Activated naive CD4-positive, alpha-beta T cell treated with anti-CD3 and anti-CD28 coated beads, Interleukin-2, amount 50 U/mL, for 16 hours (primary cell): ENCODE data around the gene TTLL10.

Experiments used
- DNase-seq: peaks from one replicate; pipeline ENCODE4 v3.0.0-alpha.2; 2020

The TTLL10 gene

DNA sequence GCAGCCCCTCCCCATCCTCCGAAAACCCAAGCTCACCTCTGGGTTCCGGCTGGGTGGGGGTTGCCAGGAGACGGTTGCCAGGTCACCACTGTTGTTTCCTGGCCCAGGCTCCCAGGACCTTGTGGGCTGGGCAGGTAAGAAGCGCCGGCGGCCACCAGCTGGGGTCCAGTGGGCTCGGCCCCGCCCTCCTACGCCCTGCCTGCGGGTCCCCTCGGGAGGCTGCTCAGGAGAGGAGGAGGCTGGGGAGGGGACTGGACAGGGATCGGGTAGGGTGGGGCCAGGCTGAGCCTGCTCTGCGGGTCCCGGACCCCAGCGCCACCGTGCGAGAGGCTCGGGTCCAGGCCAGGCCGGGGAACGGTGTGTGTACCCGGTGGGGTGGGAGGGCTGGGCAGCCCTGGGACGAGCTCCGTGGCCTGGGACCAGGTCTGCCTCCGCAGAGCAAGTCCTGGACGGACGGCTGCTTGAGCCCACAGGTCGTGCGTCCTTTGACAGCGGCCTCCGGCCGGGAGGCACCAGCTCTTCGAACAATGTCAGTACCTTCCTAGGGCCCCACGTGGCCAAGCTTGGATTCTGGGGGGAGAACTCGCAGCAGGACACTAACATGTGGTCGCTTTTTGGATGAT, at the start of gene TTLL10:
TSS of gene TTLL10 (plus strand) at position 88 of the 623 bp plus-strand sequence. CDS start 5,336 bp downstream, outside the sequence.
- DNase-seq = no peak

DNA sequence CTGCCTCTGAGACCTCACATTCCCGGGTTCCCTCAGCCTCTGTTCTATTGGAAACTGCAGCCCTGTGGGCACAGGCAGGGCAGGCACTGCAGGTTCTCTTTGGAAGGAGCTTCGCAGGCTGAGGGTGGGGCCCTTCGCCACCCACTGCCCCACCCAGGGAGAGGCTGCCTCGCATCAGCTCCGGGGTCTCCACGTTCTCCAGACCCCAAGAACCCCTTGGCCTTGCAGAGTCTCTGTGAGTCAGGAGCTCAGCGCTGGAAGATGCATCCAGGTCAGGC, 49.2 kb upstream of the TTLL10 start:
- DNase-seq = no peak

GRCh38 chr1:1124786-1125642, 48.7 kb upstream of the TTLL10 start:
- DNase-seq = no peak

DNA sequence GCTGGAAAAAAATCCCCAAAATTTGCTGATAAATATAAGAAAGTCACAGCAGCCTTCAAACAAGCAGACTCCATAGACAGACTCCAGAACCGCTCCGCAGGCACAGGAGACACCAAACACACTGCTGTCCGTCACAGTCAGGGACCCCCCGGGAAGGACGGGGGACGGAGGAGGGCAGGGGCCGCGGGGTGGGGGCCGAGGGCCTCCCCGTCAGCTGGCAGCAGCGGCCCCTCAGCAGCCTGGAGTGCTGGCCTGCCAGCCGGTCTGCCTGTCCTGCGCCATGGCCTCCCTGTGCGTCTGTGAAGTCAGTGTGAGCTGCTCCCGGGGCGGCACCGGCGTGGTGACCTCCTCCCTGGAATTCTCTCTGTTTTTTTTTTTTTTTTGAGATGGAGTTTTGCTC, 47.7 kb upstream of the TTLL10 start:
- no peak for DNase-seq

DNA sequence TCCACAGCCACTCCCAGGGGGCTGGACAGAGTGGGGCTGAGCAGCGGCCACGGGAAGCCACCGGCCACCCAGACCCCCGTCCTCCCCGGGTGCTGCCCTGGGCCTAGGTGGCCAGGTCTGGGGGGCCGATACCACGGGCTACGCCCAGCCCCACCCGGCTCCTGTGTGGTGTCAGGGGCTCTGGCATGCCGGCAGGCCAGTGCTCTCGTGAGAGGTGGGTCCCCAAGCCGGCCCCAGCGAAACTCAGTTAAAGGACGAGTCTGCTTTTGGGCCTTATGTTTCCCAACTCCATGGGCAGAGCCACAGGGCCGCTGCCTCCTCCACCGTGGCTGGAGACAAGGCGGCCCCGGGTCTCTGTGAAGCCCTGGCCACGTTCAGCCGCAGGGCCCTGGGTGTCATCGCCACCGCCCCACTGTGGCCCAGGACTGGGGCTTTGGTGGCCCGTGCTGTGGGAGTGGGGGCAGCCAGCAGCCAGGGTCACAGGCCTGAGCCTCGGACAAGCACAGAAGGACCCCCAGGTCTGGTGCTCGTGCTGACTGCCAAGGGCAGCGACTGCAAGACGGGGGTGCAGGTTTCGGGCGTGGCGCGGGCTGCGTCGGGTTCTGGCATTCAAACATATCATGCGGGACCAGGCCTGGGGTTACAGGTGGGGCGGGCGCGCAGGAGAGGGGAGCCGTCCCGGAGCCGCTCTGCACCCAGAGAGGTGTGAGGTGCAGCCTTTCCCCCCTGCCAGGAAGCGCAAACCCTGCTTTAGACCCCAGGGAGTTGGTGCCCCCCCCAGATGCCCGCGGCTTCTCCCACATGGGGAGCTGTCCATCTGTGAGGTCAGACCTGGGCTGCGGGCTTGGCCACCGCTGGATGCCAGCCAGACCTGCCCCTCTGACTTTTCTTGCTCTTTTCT, 45.9 kb upstream of the TTLL10 start:
- DNase-seq = no peak

GRCh38 chr1:1128454-1129139, 45.1 kb upstream of the TTLL10 start:
- no peak for DNase-seq

- DNase-seq = no peak
Measured at GRCh38 chr1:1129381-1129821, 44.3 kb upstream of the TTLL10 start.

DNA sequence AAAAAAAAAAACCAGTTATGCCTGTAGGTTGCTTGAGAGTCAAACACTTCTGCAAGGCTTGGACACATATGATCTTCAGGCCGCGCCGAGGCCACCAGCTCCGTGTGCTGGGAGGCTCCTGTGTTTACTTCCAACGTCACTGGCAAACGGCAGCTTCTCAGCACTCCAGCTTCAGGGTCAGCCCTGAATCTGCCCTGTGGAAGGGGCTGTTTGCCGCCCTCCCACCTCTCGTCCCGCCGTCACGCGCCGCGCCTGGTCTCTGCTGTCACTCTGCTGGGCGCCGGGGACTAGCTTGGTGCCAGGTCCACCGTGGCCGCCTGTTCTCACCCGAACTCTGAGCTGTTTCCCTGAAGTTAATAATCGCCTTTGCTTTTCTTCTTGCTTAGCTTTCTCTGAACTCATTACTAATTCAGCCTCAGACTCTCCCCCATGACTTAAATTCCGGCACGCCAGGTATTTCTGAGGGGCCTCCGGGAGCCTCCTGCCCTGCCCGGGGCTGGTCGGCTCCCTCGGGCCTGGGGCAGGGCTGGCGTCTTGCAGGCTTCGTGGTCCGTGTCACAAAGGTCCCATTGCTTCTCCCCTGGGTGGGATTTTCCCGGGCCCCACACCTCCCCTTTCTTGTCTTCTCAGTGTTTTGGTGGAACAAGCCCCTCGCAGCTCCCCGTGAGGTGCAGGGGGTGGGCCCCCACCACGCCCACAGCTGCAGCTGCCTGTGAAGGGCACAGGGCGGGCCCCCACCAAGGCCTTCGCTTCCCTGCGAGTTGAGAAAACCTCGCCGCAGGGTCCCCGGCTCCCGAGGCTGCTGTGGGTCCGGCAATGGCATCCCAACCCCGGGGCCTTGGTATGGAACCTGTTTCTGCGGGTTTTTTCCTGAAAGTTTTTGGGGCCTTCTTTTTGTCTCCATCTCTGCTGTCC, 43.2 kb upstream of the TTLL10 start:
- DNase-seq = no peak

- DNase-seq = no peak
Measured at GRCh38 chr1:1132042-1132950, 41.4 kb upstream of the TTLL10 start.

DNA sequence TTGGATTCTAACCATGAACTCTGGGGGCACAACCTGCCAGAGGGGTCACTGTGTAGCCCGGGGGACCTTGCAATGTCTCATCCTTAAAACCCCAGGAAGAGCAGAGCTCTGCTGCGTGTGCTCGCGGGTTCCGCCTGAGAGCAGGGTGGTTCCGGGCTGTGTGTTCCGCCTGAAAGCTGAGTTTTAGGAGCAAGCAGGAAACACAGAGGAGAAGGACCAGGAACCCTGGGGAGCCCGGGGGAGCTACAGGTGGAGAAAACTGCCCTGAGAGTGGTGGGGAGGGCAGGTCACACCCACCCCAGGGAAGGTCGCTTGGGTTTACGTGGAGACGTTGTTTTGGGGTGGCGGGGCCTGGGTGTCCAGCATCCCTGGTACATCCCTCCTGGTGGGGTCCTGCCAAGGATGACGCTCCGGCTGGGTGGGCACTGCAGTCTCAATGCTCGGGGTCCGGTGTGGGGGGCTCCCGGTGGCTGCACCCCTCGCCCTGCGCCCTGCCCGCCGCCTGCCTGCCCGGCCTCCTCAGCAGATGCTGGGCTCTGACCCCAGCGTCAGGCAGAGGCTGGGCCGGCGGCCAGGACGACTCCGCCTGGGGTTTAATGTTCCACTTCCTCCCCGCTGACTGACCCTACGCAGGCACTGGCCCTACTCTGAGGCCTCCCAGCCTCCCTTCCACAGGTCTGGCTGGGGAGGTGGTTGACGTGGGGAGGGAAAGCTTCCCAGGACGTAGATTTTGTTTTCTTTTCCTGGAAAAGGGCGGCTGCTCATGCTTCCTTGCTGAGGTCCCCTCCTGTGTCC, 40.5 kb upstream of the TTLL10 start:
- no peak for DNase-seq

GRCh38 chr1:1134300-1134970, 39.2 kb upstream of the TTLL10 start:
- DNase-seq = no peak

DNA sequence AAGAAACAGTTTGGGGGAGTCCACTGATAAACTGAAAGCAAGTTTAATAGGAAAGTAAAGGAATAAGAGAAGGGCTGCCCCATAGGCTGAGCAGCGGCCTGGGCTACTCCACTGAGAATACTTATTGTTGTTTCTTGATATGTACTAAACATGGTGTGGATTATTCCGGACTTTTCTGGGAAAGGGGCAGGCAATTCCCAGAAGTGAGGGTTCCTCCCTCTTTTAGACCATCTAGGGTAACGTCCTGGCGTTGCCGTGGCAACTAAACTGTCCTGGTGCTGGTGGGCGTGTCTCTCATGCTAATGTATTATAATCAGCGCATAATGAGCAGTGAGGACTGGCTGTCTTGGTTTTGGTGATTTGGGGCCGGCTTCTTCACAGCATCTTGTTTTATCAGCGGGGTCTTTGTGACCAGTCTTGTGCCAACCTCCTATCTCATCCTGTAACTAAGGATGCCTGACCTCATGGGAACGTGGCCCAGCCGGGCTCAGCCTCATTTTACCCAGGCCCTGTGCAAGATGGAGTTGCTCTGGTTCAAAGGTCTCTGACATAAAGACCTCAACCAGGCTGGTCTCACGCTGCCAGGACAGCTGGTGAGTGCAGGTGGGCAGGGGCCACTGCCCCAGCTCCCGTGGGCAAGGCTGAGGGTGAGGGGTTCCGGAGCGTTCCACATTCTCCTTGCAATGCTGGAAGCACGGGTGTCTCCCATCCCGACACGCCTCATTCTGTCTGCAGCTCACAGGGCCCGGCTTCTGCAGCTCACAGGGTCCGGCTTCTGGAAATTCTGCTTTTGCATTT, 38.1 kb upstream of the TTLL10 start:
- no peak for DNase-seq

DNA sequence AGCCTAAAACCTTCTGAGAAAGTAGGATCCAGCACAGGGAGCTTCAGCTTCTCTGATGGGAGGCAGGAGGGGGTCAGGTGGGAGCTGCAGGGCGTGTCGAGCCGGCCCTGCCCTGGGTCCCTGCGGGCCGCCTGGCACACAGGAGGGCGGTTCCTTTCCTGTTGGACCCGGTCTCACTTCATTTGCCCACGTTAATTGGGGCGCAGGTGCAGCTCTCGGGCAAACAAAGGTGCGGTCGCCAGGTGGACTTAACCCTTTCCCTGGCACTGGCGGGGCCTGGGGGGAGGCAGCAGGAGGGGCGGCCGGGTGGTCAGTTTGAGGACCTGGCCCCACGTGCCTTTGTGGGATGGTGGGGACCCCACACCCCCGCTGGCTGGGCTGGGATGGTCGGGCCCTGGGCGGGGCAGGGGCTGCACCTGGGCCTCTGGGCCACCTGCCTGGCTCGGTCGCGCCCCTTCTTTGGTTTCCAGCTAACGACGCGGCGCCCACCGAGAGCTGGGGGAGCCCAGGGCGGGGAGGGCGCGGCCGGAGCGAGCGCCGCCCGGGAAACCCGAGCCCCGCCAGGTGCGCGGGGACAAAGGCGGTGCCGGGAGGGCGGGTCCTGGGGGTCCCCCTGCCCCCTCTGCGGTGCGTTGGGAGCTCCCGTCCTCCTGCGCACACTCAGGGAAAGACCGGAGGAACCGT, 37.0 kb upstream of the TTLL10 start:
- DNase-seq = no peak

DNA sequence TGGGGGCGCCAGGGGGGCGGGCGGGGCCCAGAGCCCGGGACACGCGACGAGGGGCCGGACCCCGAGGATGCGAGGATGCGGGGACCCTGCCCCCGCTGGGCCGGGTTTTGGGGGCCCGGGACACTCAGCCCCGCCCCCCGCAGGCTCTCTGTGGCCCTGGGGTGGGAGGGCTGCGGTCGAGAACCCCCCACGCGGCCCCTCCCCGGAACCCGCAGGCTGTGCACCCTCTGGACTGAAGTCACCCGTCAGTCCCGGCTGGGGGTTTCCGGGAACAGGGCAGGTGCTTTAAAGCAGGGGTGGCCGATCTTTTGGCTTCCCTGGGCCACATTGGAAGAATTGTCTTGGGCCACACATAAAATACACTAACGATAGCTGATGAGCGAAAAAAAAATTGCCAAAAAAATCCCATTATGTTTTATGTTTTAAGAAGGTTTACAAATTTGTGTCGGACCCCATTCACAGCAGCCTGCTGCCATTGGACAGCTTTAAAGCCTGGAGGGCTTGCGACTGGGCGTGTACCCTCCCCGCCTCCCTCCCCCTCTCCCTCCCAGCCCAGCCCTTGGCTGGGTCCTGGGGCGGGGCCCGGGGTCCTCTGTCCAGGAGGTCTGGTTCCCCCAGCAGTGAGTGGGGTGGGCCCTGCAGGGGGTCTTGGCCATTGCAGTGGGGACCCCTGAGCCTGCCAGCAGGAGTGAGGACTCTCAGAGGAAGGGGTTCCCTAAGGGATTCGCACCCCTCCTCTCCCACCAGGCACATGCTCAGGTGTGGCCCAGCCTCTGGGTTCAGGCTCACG, 36.2 kb upstream of the TTLL10 start:
- peak; percentile 67 for DNase-seq

DNA sequence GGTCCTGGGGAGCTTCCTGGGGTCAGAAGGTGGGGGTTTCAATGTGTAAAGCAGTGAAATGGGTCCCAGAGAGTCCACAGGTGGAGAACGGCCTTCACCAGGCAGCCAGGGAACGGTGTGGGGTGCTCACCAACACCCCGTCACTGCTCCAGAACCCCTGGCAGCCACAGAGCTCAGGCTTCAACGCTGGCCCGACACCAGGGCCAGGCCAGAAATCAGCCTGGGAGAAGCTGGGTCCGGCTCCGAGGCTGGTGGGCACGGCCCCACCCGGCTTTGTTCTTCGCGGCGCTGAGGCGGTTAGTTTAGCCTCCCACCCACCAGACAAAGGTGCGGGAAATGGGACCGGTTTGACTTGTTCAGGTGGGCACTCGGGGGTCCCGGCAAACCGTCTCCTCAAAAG, 33.0 kb upstream of the TTLL10 start:
- DNase-seq = no peak

GRCh38 chr1:1141244-1141910, 32.3 kb upstream of the TTLL10 start:
- DNase-seq = no peak

- no peak for DNase-seq
Measured at GRCh38 chr1:1141911-1142250, 31.8 kb upstream of the TTLL10 start.
